T-helper 1 cell treated with Interleukin-12 subunit alpha and Interleukin-12 subunit beta and Interleukin-4 antibody, amounts not matched to agents 30 ng/mL and 1 ng/mL, for 36 hours (primary cell): Measurements from ENCODE around the gene CXCR4. TPM values are rescaled to one million over a fixed set of nuclear protein-coding genes. Genes with fewer than 3 reads are reported as not detected.

Experiments used
- intact Hi-C: fragments of 100-400 bp; cut with micrococcal nuclease; formaldehyde crosslinking; loops from one replicate; pipeline ENCODE4 v1.15.1; 2024
- total RNA-seq: library from RNA; stranded (reverse); gene quantifications from 2 replicates; pipeline ENCODE4 v1.2.3, GENCODE V29; 2022

Gene CXCR4
- total RNA-seq, 1 donor from 2014 or later, result 247 TPM

GRCh38 chr2:136132825-136133155 lies 14.8 kb upstream of the CXCR4 start:
- intact Hi-C loops, result loop anchor here (1.0 to 5.0 kb wide), 9 partner anchors 80 to 600 kb away; partner anchors contain the start of genes R3HDM1, UBXN4 and ZRANB3

GRCh38 chr2:136131961-136132824 lies 14.2 kb upstream of the CXCR4 start:
- intact Hi-C loops, result loop anchor here (1.0 to 5.0 kb wide), 9 partner anchors 80 to 600 kb away; partner anchors contain the start of genes R3HDM1, UBXN4 and ZRANB3

- intact Hi-C loops, result loop anchor here (5.0 kb wide), 6 partner anchors 81 to 599 kb away; partner anchors contain the start of genes R3HDM1, UBXN4 and ZRANB3
These were observed 13.6 kb upstream of the CXCR4 start for GRCh38 chr2:136131484-136131960.

GRCh38 chr2:136130511-136130910 lies 12.6 kb upstream of the CXCR4 start:
- intact Hi-C loops, result loop anchor here (5.0 kb wide), 6 partner anchors 82 to 598 kb away; partner anchors contain the start of genes R3HDM1, UBXN4 and ZRANB3

GRCh38 chr2:136130045-136130444 lies 12.1 kb upstream of the CXCR4 start:
- intact Hi-C loops, result loop anchor here (5.0 kb wide), 6 partner anchors 82 to 598 kb away; partner anchors contain the start of genes R3HDM1, UBXN4 and ZRANB3

- intact Hi-C loops, result loop anchor here (1.0 kb wide), 5 partner anchors 10 to 213 kb away; no protein-coding TSS in a partner anchor
These were observed 11.7 kb upstream of the CXCR4 start for GRCh38 chr2:136129601-136130000.

GRCh38 chr2:136128905-136129304 lies 11.0 kb upstream of the CXCR4 start:
- intact Hi-C loops, result loop anchor here (1.0 kb wide), 5 partner anchors 10 to 213 kb away; no protein-coding TSS in a partner anchor

- intact Hi-C loops, result no loop called here
These were observed 10.4 kb upstream of the CXCR4 start for GRCh38 chr2:136128366-136128765.

- intact Hi-C loops, result no loop called here
These were observed 9.4 kb upstream of the CXCR4 start for GRCh38 chr2:136127356-136127755.

- intact Hi-C loops, result no loop called here
These were observed 8.5 kb upstream of the CXCR4 start for GRCh38 chr2:136126421-136126926.

GRCh38 chr2:136126021-136126420 lies 8.1 kb upstream of the CXCR4 start:
- intact Hi-C loops, result no loop called here

GRCh38 chr2:136125236-136125635 lies 7.3 kb upstream of the CXCR4 start:
- intact Hi-C loops, result no loop called here

- intact Hi-C loops, result no loop called here
These were observed 6.9 kb upstream of the CXCR4 start for GRCh38 chr2:136124805-136125204.

- intact Hi-C loops, result no loop called here
These were observed 4.7 kb upstream of the CXCR4 start for GRCh38 chr2:136122661-136123060.

- intact Hi-C loops, result no loop called here
These were observed 3.4 kb upstream of the CXCR4 start for GRCh38 chr2:136121204-136121910.

- intact Hi-C loops, result loop anchor here (1.0 to 5.0 kb wide), 4 partner anchors 9 to 1068 kb away; partner anchors contain the start of genes RAB3GAP1 and UBXN4
These were observed 2.0 kb upstream of the CXCR4 start for GRCh38 chr2:136119717-136120675.

GRCh38 chr2:136118819-136119716 lies 1.1 kb upstream of the CXCR4 start:
- intact Hi-C loops, result loop anchor here (1.0 to 5.0 kb wide), 12 partner anchors 10 to 1067 kb away; partner anchors contain the start of genes DARS1, MCM6, RAB3GAP1 and UBXN4

GRCh38 chr2:136117391-136117841 lies 533 bp downstream of the CXCR4 start:
- intact Hi-C loops, result loop anchor here (1.0 to 5.0 kb wide), 5 partner anchors 201 to 1199 kb away; partner anchors contain the start of genes CCNT2, R3HDM1, RAB3GAP1 and UBXN4
